ENCODE measurements around the gene NADSYN1. TPM values are rescaled to one million over a fixed set of nuclear protein-coding genes. Genes with fewer than 3 reads are reported as not detected.

NADSYN1 gene
- total and polyA plus RNA-seq, 2 experiments from 2014 or later: 35.6 to 54.9 TPM

DNA sequence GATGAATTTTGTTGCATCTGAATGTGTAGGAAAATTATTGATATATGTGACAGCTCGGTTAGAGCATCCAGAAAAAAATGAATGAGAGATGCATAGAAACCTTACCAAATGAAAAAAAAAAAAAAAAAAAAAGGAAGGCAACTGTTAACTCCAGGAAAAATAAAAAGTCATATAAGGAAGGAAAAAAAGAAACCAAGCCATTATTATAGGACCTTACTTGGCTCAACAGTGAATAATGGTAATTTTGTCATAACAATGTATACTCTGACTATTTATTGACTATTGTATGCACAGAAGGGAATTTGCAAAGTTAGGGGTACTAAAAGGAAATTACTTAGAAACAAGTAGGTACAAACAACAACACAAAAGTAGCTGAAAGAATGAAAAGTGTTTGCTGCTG is 6.9 kb upstream of the NADSYN1 start:
- no peak for TF ChIP-seq NANOG (IDR thresholded peaks at IDR 0.05; ENCODE audit: borderline replicate concordance)
- TF ChIP-seq STAT1 (IDR thresholded peaks at IDR 0.05; ENCODE audit: unreplicated experiment): no peak
- TF ChIP-seq EZH2phosphoT487 (IDR thresholded peaks at IDR 0.05; ENCODE audit: unreplicated experiment): no peak
- TF ChIP-seq, protein P1, sequence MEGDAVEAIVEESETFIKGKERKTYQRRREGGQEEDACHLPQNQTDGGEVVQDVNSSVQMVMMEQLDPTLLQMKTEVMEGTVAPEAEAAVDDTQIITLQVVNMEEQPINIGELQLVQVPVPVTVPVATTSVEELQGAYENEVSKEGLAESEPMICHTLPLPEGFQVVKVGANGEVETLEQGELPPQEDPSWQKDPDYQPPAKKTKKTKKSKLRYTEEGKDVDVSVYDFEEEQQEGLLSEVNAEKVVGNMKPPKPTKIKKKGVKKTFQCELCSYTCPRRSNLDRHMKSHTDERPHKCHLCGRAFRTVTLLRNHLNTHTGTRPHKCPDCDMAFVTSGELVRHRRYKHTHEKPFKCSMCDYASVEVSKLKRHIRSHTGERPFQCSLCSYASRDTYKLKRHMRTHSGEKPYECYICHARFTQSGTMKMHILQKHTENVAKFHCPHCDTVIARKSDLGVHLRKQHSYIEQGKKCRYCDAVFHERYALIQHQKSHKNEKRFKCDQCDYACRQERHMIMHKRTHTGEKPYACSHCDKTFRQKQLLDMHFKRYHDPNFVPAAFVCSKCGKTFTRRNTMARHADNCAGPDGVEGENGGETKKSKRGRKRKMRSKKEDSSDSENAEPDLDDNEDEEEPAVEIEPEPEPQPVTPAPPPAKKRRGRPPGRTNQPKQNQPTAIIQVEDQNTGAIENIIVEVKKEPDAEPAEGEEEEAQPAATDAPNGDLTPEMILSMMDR (conservative IDR thresholded peaks at IDR 0.05; ENCODE audit: low read depth in 2 of 2): no peak
- TF ChIP-seq CREB1 (CRISPR knock-in tag; IDR thresholded peaks at IDR 0.05; ENCODE audit: low read depth): no peak
- TF ChIP-seq, protein P2, sequence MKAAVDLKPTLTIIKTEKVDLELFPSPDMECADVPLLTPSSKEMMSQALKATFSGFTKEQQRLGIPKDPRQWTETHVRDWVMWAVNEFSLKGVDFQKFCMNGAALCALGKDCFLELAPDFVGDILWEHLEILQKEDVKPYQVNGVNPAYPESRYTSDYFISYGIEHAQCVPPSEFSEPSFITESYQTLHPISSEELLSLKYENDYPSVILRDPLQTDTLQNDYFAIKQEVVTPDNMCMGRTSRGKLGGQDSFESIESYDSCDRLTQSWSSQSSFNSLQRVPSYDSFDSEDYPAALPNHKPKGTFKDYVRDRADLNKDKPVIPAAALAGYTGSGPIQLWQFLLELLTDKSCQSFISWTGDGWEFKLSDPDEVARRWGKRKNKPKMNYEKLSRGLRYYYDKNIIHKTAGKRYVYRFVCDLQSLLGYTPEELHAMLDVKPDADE (IDR thresholded peaks at IDR 0.05): no peak
- TF ChIP-seq, protein P3, sequence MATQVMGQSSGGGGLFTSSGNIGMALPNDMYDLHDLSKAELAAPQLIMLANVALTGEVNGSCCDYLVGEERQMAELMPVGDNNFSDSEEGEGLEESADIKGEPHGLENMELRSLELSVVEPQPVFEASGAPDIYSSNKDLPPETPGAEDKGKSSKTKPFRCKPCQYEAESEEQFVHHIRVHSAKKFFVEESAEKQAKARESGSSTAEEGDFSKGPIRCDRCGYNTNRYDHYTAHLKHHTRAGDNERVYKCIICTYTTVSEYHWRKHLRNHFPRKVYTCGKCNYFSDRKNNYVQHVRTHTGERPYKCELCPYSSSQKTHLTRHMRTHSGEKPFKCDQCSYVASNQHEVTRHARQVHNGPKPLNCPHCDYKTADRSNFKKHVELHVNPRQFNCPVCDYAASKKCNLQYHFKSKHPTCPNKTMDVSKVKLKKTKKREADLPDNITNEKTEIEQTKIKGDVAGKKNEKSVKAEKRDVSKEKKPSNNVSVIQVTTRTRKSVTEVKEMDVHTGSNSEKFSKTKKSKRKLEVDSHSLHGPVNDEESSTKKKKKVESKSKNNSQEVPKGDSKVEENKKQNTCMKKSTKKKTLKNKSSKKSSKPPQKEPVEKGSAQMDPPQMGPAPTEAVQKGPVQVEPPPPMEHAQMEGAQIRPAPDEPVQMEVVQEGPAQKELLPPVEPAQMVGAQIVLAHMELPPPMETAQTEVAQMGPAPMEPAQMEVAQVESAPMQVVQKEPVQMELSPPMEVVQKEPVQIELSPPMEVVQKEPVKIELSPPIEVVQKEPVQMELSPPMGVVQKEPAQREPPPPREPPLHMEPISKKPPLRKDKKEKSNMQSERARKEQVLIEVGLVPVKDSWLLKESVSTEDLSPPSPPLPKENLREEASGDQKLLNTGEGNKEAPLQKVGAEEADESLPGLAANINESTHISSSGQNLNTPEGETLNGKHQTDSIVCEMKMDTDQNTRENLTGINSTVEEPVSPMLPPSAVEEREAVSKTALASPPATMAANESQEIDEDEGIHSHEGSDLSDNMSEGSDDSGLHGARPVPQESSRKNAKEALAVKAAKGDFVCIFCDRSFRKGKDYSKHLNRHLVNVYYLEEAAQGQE (IDR thresholded peaks at IDR 0.05; ENCODE audit: unreplicated experiment): no peak
- TF ChIP-seq ZNF331 (CRISPR knock-in tag; IDR thresholded peaks at IDR 0.05; ENCODE audit: low read depth): no peak
- TF ChIP-seq, protein P4, sequence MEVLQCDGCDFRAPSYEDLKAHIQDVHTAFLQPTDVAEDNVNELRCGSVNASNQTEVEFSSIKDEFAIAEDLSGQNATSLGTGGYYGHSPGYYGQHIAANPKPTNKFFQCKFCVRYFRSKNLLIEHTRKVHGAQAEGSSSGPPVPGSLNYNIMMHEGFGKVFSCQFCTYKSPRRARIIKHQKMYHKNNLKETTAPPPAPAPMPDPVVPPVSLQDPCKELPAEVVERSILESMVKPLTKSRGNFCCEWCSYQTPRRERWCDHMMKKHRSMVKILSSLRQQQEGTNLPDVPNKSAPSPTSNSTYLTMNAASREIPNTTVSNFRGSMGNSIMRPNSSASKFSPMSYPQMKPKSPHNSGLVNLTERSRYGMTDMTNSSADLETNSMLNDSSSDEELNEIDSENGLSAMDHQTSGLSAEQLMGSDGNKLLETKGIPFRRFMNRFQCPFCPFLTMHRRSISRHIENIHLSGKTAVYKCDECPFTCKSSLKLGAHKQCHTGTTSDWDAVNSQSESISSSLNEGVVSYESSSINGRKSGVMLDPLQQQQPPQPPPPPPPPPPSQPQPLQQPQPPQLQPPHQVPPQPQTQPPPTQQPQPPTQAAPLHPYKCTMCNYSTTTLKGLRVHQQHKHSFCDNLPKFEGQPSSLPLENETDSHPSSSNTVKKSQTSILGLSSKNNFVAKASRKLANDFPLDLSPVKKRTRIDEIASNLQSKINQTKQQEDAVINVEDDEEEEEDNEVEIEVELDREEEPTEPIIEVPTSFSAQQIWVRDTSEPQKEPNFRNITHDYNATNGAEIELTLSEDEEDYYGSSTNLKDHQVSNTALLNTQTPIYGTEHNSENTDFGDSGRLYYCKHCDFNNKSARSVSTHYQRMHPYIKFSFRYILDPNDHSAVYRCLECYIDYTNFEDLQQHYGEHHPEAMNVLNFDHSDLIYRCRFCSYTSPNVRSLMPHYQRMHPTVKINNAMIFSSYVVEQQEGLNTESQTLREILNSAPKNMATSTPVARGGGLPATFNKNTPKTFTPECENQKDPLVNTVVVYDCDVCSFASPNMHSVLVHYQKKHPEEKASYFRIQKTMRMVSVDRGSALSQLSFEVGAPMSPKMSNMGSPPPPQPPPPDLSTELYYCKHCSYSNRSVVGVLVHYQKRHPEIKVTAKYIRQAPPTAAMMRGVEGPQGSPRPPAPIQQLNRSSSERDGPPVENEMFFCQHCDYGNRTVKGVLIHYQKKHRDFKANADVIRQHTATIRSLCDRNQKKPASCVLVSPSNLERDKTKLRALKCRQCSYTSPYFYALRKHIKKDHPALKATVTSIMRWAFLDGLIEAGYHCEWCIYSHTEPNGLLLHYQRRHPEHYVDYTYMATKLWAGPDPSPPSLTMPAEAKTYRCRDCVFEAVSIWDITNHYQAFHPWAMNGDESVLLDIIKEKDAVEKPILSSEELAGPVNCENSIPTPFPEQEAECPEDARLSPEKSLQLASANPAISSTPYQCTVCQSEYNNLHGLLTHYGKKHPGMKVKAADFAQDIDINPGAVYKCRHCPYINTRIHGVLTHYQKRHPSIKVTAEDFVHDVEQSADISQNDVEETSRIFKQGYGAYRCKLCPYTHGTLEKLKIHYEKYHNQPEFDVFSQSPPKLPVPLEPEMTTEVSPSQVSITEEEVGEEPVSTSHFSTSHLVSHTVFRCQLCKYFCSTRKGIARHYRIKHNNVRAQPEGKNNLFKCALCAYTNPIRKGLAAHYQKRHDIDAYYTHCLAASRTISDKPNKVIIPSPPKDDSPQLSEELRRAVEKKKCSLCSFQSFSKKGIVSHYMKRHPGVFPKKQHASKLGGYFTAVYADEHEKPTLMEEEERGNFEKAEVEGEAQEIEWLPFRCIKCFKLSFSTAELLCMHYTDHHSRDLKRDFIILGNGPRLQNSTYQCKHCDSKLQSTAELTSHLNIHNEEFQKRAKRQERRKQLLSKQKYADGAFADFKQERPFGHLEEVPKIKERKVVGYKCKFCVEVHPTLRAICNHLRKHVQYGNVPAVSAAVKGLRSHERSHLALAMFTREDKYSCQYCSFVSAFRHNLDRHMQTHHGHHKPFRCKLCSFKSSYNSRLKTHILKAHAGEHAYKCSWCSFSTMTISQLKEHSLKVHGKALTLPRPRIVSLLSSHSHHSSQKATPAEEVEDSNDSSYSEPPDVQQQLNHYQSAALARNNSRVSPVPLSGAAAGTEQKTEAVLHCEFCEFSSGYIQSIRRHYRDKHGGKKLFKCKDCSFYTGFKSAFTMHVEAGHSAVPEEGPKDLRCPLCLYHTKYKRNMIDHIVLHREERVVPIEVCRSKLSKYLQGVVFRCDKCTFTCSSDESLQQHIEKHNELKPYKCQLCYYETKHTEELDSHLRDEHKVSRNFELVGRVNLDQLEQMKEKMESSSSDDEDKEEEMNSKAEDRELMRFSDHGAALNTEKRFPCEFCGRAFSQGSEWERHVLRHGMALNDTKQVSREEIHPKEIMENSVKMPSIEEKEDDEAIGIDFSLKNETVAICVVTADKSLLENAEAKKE (CRISPR knock-in tag; IDR thresholded peaks at IDR 0.05): no peak
- TF ChIP-seq ZNF114 (CRISPR knock-in tag; IDR thresholded peaks at IDR 0.05): no peak
- TF ChIP-seq POLR2AphosphoS5 (IDR thresholded peaks at IDR 0.05; ENCODE audit: low read depth): no peak
- no peak for TF ChIP-seq EZH2 (IDR thresholded peaks at IDR 0.05; ENCODE audit: low read depth, unreplicated experiment)
- no peak for TF ChIP-seq JUNB (IDR thresholded peaks at IDR 0.05; ENCODE audit: unreplicated experiment)
- no peak for DNase-seq (ENCODE audit: low spot score)
- Histone ChIP-seq H3K9me2 (ENCODE audit: insufficient read depth) (no peaks in the 10 kb centered on the region), H3K79me2 (replicated peaks; ENCODE audit: insufficient read depth) (peaks cover 57% of the 10 kb centered on the region), H3K36me3 (ENCODE audit: insufficient read depth) (peaks cover 44% of the 10 kb centered on the region), H3F3A (replicated peaks; ENCODE audit: low read depth) (no peaks in the 10 kb centered on the region; the same call in 1 of the 2 replicates), H2AFZ (no peak overlapping the region), H3K27ac (ENCODE audit: low read depth) (no peak overlapping the region), H3K4me3 (peak overlapping the region; percentile 98), H3K4me2 (peak overlapping the region; percentile 95), H4K20me1 (replicated peaks; ENCODE audit: insufficient read depth) (peaks cover 32% of the 10 kb centered on the region), H3K27me3 (ENCODE audit: insufficient read depth) (no peaks in the 10 kb centered on the region), H3K4me1 (ENCODE audit: insufficient read depth) (peaks cover 24% of the 10 kb centered on the region)
- no peak for ATAC-seq
- peak overlapping the region; percentile 99 for H3K4me3 Mint-ChIP-seq
- H3K36me3 Mint-ChIP-seq (ENCODE audit: low read depth): peaks cover 61% of the 10 kb centered on the region
- peaks cover 32% of the 10 kb centered on the region for H3K4me1 Mint-ChIP-seq
- H3K27ac Mint-ChIP-seq: no peak overlapping the region
- peaks cover 12% of the 10 kb centered on the region for H3K27me3 Mint-ChIP-seq (ENCODE audit: insufficient read depth, low read depth, poor library complexity)
- peaks cover 7% of the 10 kb centered on the region; the same call in 2 of the 3 replicates for H3K9me3 Mint-ChIP-seq

Data from GM23338 (cell line).